ENCODE measurements around the gene TAF13.

TAF13 gene
- 32.4 to 69.5 (median 47.9) reads per million in 17 experiments for total RNA-seq

DNA sequence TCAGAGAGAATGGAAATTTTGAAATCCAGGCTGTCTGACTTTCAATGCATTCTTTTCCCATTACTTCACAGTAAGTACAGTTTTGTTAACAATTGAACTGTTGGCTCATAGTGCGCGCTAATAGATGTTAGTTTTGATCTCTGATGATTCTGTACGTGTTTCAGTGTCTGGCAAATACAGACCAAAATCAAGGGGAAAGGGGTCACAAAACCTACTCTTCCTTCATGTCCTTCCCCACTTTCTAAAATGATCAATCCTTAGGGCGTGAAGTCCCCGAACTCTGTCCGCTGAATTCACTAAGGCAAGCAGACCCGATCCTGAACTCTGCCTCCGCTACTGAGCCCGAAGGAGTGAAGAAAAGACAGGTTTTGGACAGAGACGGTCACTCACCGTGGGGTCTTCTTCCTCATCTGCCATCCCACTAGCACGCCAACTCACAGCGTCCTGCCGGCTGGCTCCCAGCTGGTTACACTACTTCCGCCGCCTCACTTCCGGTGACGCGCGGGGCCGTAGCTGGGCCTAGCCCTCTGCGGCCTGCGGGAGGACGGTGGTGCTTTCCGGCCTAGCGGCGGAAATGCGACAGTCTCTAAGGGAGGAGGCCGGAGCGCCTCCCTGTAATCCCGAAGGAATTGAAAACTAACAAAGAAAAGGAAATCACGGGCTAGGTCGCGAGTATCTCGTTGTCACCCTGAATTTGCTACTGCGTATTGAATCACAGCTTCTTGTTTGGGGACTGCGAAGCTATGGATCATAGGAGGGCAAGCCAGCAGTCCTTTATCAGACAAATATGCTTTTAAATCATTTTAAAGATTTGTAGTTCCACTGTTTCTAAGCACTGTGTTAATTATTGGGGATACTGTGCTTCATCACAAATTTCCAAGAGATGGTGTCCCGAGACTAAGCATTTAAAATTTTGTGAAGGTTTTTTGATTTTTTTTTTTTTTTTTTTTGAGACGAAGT is at the start of gene TAF13:
TAF13 (minus strand) TSS at position 473 of the 960 bp plus-strand sequence; CDS start at position 417, 56 bp downstream.
- DNase-seq: peak; percentile 97 to 99 (median 98)

DNA sequence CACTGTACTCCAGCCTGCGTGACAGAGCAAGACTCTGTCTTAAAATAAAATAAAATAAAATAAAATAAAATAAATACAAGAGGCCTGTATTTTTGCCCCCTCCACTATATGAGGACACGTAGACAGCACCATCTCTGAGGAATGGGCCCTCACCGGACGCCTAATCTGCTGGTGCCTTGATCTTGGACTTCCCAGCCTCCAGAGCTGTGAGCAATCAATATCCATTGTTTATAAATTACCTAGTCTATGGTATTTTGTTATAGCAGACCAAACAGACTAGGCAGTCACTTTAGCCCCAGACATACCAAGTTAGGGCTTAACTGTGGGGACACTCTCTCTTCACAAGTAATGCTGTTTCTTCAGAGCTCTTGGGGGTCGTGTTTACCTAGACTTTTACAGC is 44.6 kb upstream of the TAF13 start:
- DNase-seq: no peak

GRCh38 chr1:109118089-109118488 is 42.3 kb upstream of the TAF13 start:
- no peak for DNase-seq

GRCh38 chr1:109116286-109116685 is 40.5 kb upstream of the TAF13 start:
- DNase-seq: no peak

- DNase-seq: no peak
Measured at GRCh38 chr1:109115685-109116084, 39.9 kb upstream of the TAF13 start.

DNA sequence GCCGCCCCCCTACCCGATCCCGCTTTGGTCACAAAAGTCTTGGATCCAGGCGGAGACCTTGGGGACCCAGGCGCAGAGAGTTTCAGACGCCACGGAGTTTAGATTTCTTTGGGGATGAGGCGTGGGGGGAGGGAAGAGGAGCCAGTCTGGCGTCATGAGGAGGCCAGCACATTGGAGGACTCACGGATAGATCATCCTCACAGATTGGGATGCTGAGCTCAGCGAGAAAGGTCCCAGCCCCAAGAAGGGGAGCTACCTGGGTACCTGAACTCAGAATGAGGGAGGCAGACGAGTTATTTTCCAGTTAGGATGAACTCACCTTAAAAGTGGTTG is 38.5 kb upstream of the TAF13 start:
- DNase-seq: no peak

DNA sequence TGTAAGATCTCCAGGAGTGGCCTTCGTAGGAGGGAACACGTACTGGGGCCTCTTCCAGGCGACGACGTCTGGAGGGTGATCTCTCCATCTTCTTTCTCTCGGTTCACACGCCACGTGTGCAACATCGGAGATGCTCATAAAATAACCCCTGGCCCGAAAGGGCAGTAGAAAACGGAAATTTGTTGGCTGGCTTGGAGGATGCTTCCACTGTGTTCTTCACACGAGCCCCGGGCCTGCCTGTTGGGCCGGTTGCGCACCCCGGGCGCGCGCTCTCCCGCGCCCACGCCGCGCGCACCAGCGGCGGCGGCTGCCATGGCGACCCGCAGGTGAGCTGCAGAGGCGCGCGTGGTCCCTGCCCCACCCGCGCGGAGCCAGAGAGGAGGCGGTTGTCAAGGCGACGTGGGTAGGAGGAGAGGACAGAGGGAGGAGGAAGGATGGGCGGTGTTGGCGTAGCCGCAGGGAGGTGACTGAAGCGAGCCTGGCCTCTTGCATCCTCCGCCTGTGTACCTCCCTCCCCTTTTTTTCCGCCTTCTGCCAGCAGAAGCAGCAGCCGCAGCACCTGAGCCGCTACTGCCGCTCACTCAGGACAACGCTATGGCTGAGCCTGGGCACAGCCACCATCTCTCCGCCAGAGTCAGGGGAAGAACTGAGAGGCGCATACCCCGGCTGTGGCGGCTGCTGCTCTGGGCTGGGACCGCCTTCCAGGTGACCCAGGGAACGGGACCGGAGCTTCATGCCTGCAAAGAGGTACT is 38.0 kb upstream of the TAF13 start, which contains the start of gene ELAPOR1:
ELAPOR1 (plus strand) TSS at position 526 of the 752 bp plus-strand sequence; CDS start at position 595, 69 bp downstream.
- DNase-seq: peak in 2 of 4 experiments; percentile 13 to 45

DNA sequence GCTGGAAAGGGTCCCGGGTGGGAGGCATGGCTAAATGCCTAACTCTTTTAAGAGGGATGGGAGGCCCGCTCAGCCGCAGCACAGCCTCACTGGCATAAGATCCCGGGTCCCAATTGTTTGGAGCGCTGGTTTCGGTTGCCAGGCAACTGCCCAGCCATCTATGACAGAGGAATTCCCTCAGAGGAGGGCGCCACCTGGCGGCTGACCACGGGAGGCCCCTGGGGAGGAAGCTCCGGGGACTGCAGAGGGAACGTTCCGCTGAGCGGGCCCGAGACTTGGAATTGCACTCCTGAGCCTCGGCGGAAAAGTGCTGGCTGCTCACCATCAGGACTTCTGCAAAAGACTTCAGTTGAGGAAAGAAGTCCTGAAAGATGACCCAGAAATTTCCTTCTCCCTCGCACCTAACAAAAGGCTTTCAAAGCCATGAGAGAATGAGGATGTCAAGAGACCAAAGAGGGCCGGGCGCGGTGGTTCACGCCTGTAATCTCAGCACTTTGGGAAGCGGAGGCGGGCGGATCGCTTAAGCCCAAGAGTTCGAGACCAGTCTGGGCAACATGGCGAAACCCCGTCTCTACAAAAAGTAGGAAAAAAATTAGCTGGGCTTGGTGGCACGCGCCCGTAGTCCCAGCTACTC is 37.0 kb upstream of the TAF13 start:
- peak; percentile 91 to 97 (median 94) for DNase-seq

GRCh38 chr1:109112056-109112651 is 36.4 kb upstream of the TAF13 start:
- peak; percentile 21 to 62 (median 47) for DNase-seq

DNA sequence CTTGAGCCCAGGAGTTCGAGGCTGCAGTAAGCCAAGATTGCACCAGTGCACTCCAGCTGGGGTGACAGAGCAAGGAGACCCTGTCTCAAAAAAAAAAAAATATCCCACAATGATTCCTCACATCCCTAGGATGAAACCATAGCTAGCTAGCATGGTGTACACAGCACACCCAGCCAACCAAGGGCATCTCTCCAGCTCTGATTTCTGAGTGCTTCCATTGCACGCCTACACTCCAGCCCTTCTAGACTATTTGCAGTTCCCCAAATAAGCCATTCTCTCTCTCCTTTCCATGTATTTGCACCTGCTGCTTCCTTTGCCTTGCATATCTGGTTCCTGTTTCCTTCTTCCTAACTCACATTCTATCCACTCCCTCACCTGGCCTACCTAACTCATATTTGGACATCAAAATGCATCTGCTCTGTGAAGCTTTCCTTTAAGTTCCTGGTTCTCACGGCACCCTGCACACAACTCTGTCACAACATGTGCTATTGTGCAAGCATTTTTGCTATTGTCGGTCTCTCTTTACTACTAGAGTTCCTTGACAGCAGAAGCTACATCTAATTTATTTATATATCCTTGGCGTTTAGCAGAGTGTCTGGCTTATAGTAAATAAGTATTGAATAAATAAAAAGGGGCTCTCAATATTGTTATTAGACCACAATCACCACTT is 35.7 kb upstream of the TAF13 start:
- peak; percentile 65 to 80 (median 72) for DNase-seq

- DNase-seq: no peak
Measured at GRCh38 chr1:109109906-109110305, 34.1 kb upstream of the TAF13 start.

DNA sequence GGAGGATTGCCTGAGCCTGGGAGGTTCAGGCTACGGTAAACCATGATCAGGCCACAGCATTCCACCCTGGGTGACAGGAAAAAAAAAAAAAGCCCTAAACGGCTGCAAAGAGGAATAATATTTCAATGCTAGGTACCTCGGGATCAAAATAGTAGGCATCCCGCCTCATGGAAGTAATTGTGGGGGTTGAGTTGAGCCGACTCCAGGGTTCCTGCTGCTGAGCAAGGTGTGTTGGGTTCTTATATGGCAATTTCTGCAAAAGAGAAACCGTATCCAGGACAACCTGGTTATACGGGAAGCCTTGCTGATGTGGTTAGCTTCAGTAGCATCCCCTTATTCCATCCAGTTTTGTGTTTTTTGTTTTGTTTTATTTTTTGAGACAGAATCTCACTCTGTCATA is 32.0 kb upstream of the TAF13 start:
- DNase-seq: no peak

DNA sequence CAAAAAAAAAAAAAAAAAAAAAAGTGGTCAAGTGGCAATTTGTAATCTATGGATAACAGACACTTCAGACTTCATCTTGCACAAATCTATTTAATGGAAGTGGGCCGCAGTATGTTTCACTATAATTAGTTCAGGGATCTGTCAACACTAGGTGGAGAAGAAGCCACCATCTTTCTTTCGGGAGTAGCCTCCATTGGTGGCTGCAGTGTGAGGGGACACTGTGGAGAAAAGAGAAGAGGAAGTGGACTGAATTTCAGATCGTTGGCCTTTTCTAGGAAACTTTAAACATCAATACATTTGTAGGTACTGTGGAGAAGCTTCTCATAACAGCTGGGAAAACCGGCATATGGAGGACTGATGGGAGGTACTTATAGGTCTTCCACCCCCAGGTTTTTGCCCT is 30.1 kb upstream of the TAF13 start:
- DNase-seq: no peak

DNA sequence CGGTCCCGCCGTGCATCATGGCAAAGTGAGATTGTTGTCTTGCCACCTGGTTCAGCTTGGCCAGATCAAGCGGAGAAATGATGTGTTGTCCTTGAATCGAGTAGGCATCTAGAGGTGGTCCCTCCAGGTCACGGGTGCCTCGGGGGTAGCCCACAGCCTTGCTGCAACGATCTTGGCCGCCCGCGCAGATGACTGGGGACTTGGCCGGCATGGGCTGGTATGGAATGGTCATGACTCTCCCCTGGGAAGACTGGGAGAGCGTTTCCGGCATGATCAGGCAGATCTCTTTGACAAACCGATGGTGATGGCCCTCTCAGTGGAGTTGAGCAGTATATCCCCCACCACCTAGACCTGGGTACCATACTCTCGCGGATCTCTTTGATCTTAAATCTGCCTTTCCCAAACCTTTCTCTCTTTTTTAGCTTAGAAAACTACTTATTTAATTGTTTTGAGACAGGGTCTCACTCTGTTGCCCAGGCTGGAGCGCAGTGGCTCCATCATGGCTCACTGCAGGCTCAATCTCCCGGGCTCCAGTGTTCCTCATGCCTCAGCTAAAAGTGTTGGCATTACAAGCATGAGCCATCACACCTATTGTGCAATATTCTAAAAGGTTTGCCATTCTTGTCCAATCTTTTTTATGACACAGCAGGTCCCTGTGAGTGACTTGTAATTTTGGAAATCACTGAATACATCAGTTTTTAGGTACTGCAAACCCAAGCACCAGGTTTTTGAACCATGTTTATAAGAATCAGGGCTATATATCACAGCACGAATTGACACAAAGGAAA is 28.8 kb upstream of the TAF13 start:
- DNase-seq: peak in 2 of 4 experiments; percentile 31 to 44

DNA sequence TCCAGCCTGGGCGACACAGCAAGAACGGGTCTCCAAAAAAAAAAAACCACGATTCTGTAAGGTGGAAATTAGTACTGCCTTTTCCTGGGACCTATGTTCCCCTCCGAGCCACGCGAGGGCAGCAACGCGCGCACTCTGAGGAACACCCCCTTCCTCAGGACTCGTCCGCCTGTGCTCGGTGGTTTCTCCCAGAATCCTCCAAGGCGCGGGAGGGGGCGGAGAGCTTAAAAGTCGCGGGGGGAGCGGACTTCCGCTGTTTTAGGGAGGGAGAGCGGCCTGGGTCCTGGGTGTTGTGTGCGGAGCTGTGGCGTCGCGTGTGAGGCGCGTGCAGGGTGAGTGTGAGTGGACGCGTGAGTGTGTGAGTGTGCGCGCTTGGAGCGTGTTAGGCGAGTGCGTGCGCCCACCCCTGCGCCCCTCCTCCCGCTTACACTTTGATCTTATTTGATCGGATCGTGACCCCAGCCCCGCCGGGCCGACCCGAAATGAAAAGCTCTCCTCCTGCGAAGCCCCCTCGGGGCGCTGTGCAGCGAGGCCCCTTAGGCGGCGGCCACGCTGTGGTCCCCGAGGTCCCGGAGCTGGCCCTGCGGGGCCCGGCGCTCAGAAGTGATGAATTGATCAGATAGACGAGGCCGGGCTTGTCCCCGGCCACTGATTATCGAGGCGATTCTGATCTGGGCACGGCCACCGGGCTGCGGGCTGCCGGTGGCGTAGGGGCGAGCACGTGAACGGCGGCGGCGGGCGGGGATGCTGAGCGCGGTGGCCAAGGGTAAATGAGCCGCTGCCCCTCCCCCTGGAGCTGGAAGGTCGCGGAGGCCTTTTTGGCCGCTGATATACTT is 24.4 kb upstream of the TAF13 start:
- DNase-seq: peak; percentile 98 to 99 (median 98)

DNA sequence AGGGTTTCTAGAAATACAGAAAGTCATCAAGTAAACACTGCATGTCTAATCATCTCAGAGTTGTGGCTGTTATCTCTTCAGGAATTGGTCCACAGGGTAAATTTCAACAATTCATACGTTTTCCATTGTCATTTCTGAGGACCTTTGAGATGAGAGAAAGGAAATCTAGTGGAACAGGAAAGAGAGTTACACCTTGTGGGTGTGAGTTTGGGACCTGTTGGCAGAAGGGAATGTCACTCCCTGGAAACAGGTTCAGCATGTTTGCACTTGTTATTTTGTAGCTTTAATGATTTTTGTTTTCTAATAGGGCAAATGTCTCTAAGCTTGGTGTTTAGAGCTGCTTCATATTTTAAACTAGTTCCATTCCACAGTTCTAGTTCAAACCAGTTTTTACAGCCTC is 20.3 kb upstream of the TAF13 start:
- DNase-seq: no peak

DNA sequence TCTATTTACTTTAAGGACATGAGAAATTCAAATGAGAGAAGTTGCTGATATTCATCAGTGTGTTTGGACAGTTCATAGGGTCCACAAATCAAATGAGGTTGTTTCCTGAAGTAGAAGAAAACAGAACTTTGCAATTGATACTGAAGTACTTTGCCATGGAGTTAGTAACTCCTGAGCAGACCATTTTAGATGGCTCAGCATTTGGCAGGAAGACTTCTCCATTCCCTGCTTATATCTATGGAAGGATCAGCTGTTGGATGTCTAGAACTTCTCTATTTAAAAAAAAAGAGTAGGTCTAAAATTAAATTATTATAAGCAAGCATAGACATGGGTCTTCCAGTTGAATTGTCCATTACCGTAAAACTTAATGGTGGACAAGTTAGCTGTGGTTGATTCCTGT is 19.8 kb upstream of the TAF13 start:
- peak in 3 of 4 experiments; percentile 28 to 67 (median 63) for DNase-seq

DNA sequence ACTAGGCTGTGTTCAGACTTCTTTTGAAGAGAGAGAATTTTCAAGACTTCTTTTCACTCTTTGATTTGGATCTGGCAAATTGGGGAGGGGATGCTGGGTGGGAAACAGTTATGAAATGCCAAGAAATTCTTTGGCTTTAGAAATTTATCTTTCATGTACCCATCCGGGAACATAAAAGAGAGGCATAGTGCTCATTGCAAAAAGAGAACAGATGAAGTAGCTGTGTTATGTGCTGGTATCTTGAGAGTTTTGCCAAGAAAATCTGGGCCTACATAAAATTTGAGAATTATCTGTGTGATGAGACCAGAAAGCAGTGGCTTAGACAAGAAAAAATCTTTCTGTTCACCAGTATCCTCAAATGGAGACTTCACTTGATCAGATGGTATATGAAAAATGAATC is 19.1 kb upstream of the TAF13 start:
- DNase-seq: no peak

GRCh38 chr1:109094377-109094803 is 18.6 kb upstream of the TAF13 start:
- no peak for DNase-seq

- peak; percentile 40 to 85 (median 62) for DNase-seq
Measured at GRCh38 chr1:109091839-109092193, 16.0 kb upstream of the TAF13 start.
